ENCODE data around the gene ADAMTS4. TPM values are rescaled to one million over a fixed set of nuclear protein-coding genes. Genes with fewer than 3 reads are reported as not detected.
A peak's percentile ranks its signal among the peaks of the same experiment; 100 is the strongest.

The ADAMTS4 gene
- total RNA-seq, 1 donor = 3.1 TPM

GRCh38 chr1:161233102-161233501, 34.2 kb upstream of the ADAMTS4 start:
- no peak overlapping the region for H3K4me3 ChIP-seq (ENCODE audit: low read depth, low read length)
- no peak for DNase-seq (ENCODE audit: low read depth)
- TF ChIP-seq CTCF (IDR thresholded peaks at IDR 0.05; ENCODE audit: insufficient read depth, low read length) = no peak

DNA sequence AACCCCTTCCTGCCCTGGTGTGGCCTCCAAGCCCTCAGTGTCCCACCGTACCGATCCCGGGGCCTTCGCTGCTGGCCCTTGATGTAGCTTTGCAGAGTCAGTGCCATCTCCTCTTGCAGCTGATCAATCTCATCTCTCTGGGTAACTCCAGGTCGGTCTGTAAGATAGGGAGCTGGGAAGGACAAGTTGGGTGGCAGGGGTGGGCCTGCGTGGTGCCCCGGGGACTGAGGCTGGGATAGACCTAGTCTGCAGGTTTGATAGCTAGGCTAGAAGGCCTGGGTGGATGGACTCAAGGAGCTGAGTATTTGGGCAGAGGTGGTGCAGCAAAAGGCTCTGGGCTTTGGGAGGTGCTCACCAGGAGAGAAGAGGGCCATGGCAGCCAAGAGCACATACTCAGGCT, 31.9 kb upstream of the ADAMTS4 start:
- DNase-seq (ENCODE audit: low read depth) = no peak
- no peak for TF ChIP-seq CTCF (IDR thresholded peaks at IDR 0.05; ENCODE audit: insufficient read depth, low read length)
- no peak overlapping the region for H3K4me3 ChIP-seq (ENCODE audit: low read depth, low read length)

DNA sequence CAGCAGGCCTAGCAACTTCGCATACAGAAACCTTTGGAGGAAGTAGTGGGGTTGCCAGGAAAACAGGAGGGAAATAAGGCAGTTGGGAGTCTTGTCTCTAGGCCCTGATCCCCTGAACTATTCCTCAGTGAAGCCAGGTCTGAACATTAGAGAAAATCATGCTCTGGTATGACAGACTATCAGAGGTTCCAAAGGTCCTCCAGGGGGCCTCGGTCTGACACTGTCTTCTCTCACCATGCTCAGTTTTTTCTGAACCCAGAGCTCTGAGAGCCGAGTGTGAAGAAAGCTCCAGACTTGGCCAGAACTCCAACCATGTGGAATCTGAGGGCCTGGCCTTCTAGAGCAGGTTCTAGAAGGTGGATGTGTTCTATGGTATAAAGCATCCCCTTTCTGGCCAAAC, 31.0 kb upstream of the ADAMTS4 start:
- H3K4me3 ChIP-seq (ENCODE audit: low read depth, low read length) = no peak overlapping the region

DNA sequence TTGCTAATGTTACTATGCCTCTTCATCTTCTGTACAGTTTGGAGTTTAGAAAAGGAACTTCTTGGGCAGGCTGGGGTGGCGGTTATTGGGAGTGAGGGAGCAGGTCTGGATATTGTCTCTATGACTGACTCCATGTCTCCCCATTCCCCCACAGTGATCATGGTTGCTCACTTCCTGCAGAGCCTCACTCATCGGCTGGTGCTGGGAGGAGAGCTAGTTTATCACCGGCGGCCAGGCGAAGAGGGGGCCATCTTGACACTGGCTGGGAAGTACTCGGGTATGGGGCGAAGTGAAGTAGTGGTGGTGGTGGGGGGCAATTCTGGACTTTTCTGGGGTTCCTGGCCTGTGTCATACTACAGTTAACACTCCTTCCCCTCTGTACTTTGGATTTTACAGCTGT, 29.2 kb upstream of the ADAMTS4 start:
- H3K4me3 ChIP-seq (ENCODE audit: low read depth, low read length) = no peak overlapping the region
- no peak for DNase-seq (ENCODE audit: low read depth)
- TF ChIP-seq CTCF (IDR thresholded peaks at IDR 0.05; ENCODE audit: insufficient read depth, low read length) = no peak

More for the DNA sequence above, 31.0 kb upstream of the ADAMTS4 start:
- no peak for DNase-seq (ENCODE audit: low read depth)
- no peak for TF ChIP-seq CTCF (IDR thresholded peaks at IDR 0.05; ENCODE audit: insufficient read depth, low read length)

- TF ChIP-seq CTCF (IDR thresholded peaks at IDR 0.05; ENCODE audit: insufficient read depth, low read length) = peak; percentile 72
- DNase-seq (ENCODE audit: low read depth) = peak; percentile 82
- H3K4me3 ChIP-seq (ENCODE audit: low read depth, low read length) = peak overlapping the region; percentile 98
These were observed 28.5 kb upstream of the ADAMTS4 start for GRCh38 chr1:161227196-161227871.

DNA sequence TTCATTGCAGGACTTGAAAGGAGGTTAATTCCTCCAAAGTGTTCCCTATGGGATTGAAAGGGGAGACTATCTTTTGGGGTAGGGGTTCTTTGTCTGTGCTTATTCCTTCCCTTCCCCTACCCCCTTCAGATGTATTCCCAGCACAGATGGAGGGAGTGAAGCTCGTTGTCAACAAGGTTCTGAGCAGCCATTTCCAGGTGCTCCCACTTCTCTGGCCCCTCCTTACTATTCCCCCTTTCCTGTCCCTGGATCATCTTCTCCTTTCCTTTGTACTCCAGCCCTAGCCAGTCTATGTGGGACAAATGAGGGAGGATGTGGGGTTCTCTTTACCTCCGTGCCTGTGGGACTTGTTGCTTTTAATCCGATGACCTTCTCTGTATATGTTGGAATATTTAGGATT, 27.9 kb upstream of the ADAMTS4 start:
- no peak for DNase-seq (ENCODE audit: low read depth)
- TF ChIP-seq CTCF (IDR thresholded peaks at IDR 0.05; ENCODE audit: insufficient read depth, low read length) = peak; percentile 1

DNA sequence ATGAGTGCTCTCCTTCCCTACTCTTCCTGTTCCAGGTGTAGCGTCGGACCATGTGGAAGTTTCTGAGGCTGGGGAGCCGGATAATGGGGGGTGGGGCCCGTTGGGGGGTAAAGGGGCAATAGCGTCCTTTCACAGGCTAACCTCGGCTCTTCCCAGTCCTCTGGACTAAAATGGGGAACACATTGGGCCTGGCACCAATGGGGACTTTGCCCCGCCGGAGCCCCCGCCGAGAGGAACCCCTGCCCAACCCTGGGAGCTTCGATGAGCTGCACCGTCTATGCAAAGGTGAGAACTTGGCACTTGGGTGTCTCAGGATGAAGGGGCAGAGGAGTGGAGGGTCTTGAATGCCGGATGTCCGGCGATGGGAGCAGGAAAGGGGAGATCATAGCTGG, 27.5 kb upstream of the ADAMTS4 start:
- no peak for DNase-seq (ENCODE audit: low read depth)
- H3K4me3 ChIP-seq (ENCODE audit: low read depth, low read length) = peak overlapping the region; percentile 98
- no peak for TF ChIP-seq CTCF (IDR thresholded peaks at IDR 0.05; ENCODE audit: insufficient read depth, low read length)

More for the DNA sequence above, 27.9 kb upstream of the ADAMTS4 start:
- peak overlapping the region; percentile 98 for H3K4me3 ChIP-seq (ENCODE audit: low read depth, low read length)

Measured in fibroblast of the aortic adventitia (primary cell).